ENCODE results near the gene CASP5. TPM values are rescaled to one million over a fixed set of nuclear protein-coding genes. Genes with fewer than 3 reads are reported as not detected.

The CASP5 gene
- total and polyA plus RNA-seq, 5 experiments from 2014 or later: not detected

GRCh38 chr11:105027678-105028077 is 4.7 kb upstream of the CASP5 start:
- peak overlapping the region in 9 of 10 donors; percentile 10 to 74 (median 61) for H3K27ac Mint-ChIP-seq

GRCh38 chr11:105024394-105024793 is 1.4 kb upstream of the CASP5 start:
- Mint-ChIP-seq H3K9me3 (peaks cover 0 to 2% (median 0%) of the 10 kb centered on the region in 9 donors), H3K4me1 (peaks cover 3 to 42% (median 13%) of the 10 kb centered on the region in 4 donors), H3K27ac (peak overlapping the region in 3 of 10 donors; percentile 9 to 44 (median 24)), H3K27me3 (no peaks in the 10 kb centered on the region), H3K36me3 (peaks cover 13 to 44% (median 36%) of the 10 kb centered on the region in 3 donors), H3K4me3 (no peak overlapping the region)
- ATAC-seq (no peak), DNase-seq (no peak)
- POLR2A ChIA-PET: no interaction called here

More at GRCh38 chr11:105027678-105028077, 4.7 kb upstream of the CASP5 start:
- DNase-seq: no peak
- no peaks in the 10 kb centered on the region for H3K27me3 Mint-ChIP-seq
- H3K9me3 Mint-ChIP-seq: no peaks in the 10 kb centered on the region
- ATAC-seq: no peak
- peaks cover 21 to 68% (median 59%) of the 10 kb centered on the region in 3 donors for H3K36me3 Mint-ChIP-seq
- peaks cover 7 to 60% (median 29%) of the 10 kb centered on the region in 4 donors for H3K4me1 Mint-ChIP-seq
- peak overlapping the region in 5 of 10 donors; percentile 3 to 30 (median 9) for H3K4me3 Mint-ChIP-seq
- POLR2A ChIA-PET: no interaction called here

- Mint-ChIP-seq H3K36me3 (peaks cover 5 to 28% (median 20%) of the 10 kb centered on the region in 3 donors), H3K27ac (peak overlapping the region in 5 of 10 donors; percentile 2 to 40 (median 24)), H3K4me1 (peaks cover 0 to 28% (median 4%) of the 10 kb centered on the region in 4 donors)
Measured at GRCh38 chr11:105022527-105022926, 441 bp downstream of the CASP5 start.

GRCh38 chr11:105007463-105007862 is 15.5 kb downstream of the CASP5 start:
- DNase-seq: no peak
- Mint-ChIP-seq H3K9me3 (no peaks in the 10 kb centered on the region), H3K4me1 (no peaks in the 10 kb centered on the region), H3K4me3 (no peak overlapping the region), H3K27me3 (no peaks in the 10 kb centered on the region), H3K27ac (no peak overlapping the region), H3K36me3 (no peaks in the 10 kb centered on the region)
- no peak for ATAC-seq
- POLR2A ChIA-PET: no interaction called here

More at GRCh38 chr11:105022527-105022926, 441 bp downstream of the CASP5 start:
- ATAC-seq (no peak), DNase-seq (no peak)
- peaks cover 0 to 2% (median 0%) of the 10 kb centered on the region in 9 donors for H3K9me3 Mint-ChIP-seq
- POLR2A ChIA-PET: no interaction called here
- H3K27me3 Mint-ChIP-seq: no peaks in the 10 kb centered on the region
- H3K4me3 Mint-ChIP-seq: peak overlapping the region in 1 of 10 donors; percentile 3

- H3K9me3 Mint-ChIP-seq: no peaks in the 10 kb centered on the region
- H3K27me3 Mint-ChIP-seq: no peaks in the 10 kb centered on the region
- H3K27ac Mint-ChIP-seq: no peak overlapping the region
- peaks cover 5 to 8% (median 5%) of the 10 kb centered on the region in 4 donors for H3K4me1 Mint-ChIP-seq
- no peak overlapping the region for H3K4me3 Mint-ChIP-seq
- POLR2A ChIA-PET: no interaction called here
- no peaks in the 10 kb centered on the region for H3K36me3 Mint-ChIP-seq
- ATAC-seq (no peak), DNase-seq (no peak)
Measured at GRCh38 chr11:105005451-105005845, 17.5 kb downstream of the CASP5 start.

DNA sequence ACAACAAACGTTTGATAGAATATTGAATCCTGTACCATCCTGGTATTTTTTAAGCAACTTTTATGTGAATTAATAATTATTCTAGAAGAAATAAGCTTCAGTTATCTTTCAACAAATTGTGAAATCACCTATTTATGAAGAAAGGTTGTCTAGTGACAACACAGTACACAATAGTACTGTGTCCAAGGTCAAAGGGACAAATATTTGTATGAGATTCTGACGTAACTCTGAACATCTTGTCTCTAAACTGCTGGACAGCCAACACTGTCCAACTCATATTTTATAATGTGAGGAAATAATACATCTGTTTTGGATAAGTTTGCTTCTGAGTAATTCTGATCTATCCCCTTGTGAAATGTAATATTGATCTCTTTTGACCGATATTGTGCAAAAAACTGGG is 18.9 kb downstream of the CASP5 start:
- Mint-ChIP-seq H3K36me3 (no peaks in the 10 kb centered on the region), H3K4me1 (peaks cover 5 to 9% (median 7%) of the 10 kb centered on the region in 4 donors), H3K27me3 (no peaks in the 10 kb centered on the region), H3K27ac (no peak overlapping the region), H3K9me3 (no peaks in the 10 kb centered on the region), H3K4me3 (no peak overlapping the region)
- POLR2A ChIA-PET: no interaction called here
- ATAC-seq (no peak), DNase-seq (no peak)

DNA sequence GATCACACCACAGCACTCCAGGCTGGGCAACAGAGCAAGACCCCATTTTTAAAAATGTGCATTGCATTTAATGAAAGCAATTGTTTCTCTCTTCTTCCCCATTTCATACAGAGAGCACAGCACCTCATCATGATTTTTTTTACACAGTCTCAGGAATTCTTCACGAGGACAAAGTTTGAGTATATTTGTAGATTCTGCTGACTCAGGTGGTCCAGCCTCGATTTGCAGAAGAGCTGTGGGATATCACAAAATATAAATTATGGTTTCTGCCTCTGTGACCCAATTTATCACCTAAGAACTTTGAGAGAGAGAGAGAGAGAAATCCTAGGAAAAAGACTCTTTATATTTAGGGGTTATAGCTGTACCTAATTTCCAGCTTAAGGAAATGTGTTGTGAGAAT is 19.8 kb downstream of the CASP5 start:
- no peaks in the 10 kb centered on the region for H3K27me3 Mint-ChIP-seq
- H3K4me3 Mint-ChIP-seq: no peak overlapping the region
- H3K9me3 Mint-ChIP-seq: no peaks in the 10 kb centered on the region
- no peaks in the 10 kb centered on the region for H3K36me3 Mint-ChIP-seq
- DNase-seq (no peak), ATAC-seq (no peak)
- peaks cover 5 to 9% (median 7%) of the 10 kb centered on the region in 4 donors for H3K4me1 Mint-ChIP-seq
- H3K27ac Mint-ChIP-seq: no peak overlapping the region
- POLR2A ChIA-PET: no interaction called here

GRCh38 chr11:105000797-105001196 is 22.2 kb downstream of the CASP5 start:
- Mint-ChIP-seq H3K36me3 (no peaks in the 10 kb centered on the region), H3K27me3 (no peaks in the 10 kb centered on the region), H3K4me1 (peaks cover 5 to 9% (median 7%) of the 10 kb centered on the region in 4 donors), H3K27ac (peak overlapping the region in 1 of 10 donors; percentile 64), H3K4me3 (no peak overlapping the region), H3K9me3 (no peaks in the 10 kb centered on the region)
- peak; percentile 2 to 63 (median 42) for DNase-seq
- POLR2A ChIA-PET: no interaction called here
- peak; percentile 61 to 75 for ATAC-seq

DNA sequence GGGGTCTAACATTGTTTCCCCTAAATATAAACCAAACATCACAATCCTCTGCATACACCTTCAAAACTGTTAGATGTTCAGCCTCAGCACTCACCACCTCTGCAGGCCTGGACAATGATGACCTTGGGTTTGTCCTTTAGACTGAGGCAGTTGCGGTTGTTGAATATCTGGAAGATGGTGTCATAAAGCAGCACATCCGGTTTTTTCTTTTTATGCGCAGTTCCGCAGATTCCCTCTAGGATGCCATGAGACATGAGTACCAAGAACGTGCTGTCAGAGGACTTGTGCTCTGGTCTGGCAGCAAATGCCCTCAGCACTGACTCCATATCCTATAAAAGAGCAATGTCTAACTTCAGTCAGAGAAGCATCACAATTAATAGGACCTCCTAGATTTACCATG is 22.8 kb downstream of the CASP5 start:
- POLR2A ChIA-PET: no interaction called here
- H3K36me3 Mint-ChIP-seq: no peaks in the 10 kb centered on the region
- H3K9me3 Mint-ChIP-seq: no peaks in the 10 kb centered on the region
- H3K27me3 Mint-ChIP-seq: no peaks in the 10 kb centered on the region
- peaks cover 5 to 11% (median 7%) of the 10 kb centered on the region in 4 donors for H3K4me1 Mint-ChIP-seq
- ATAC-seq: no peak
- no peak overlapping the region for H3K4me3 Mint-ChIP-seq
- H3K27ac Mint-ChIP-seq: no peak overlapping the region
- DNase-seq: peak in 2 of 10 donors; percentile 8 to 36

- no peak overlapping the region for H3K4me3 Mint-ChIP-seq
- no peaks in the 10 kb centered on the region for H3K9me3 Mint-ChIP-seq
- H3K27ac Mint-ChIP-seq: no peak overlapping the region
- DNase-seq (no peak), ATAC-seq (no peak)
- no peaks in the 10 kb centered on the region for H3K27me3 Mint-ChIP-seq
- H3K36me3 Mint-ChIP-seq: peaks cover 0 to 2% (median under 1%) of the 10 kb centered on the region in 3 donors
- POLR2A ChIA-PET: no interaction called here
- peaks cover 6 to 16% (median 10%) of the 10 kb centered on the region in 4 donors for H3K4me1 Mint-ChIP-seq
Measured at GRCh38 chr11:104999721-105000120, 23.2 kb downstream of the CASP5 start.

DNA sequence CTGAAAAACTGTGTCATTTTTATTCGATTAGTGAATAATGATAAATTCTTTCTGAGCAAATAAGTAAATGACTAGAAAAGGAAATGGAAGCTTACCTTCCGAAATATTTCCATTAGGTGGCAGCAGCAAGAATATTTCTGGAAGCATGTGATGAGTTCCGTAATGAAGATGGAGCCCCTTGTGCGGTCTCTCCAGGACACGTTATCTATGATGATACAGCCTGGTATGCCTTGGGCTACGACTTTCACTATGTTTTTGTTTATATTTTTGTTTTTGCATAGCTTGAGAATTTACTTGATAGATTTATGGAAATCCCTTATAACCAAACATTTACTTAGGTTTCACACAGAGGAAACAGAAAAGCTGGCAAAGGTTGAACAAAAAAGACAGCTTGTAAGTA is 25.7 kb downstream of the CASP5 start:
- DNase-seq: no peak
- Mint-ChIP-seq H3K9me3 (no peaks in the 10 kb centered on the region), H3K27me3 (no peaks in the 10 kb centered on the region), H3K4me3 (no peak overlapping the region), H3K4me1 (peaks cover 8 to 24% (median 16%) of the 10 kb centered on the region in 4 donors), H3K36me3 (peaks cover 0 to 4% (median 4%) of the 10 kb centered on the region in 3 donors), H3K27ac (no peak overlapping the region)
- no peak for ATAC-seq
- POLR2A ChIA-PET: no interaction called here

DNA sequence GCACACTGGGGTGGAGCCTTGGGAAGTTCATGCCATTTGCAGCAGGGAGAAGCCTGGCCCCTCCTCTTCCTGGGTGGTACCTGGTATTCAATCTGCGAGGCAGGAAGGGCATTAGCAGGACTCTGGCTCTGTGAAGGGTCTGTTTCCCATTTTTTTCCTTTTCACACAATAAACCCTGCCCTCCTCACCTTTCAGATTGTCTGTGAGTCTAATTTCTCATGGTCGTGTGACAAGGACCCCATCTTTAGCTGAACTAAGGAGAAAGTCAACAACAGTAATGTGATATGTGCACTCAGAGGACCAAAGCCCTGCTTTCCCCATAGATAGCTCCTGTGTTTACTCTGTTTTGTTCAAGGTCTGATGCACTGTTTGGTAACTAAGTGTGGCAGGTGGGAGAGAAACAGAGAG is 28.0 kb downstream of the CASP5 start:
- H3K4me1 Mint-ChIP-seq: peaks cover 2 to 15% (median 9%) of the 10 kb centered on the region in 4 donors
- DNase-seq: no peak
- no peak for ATAC-seq
- peaks cover 0 to 4% (median 4%) of the 10 kb centered on the region in 3 donors for H3K36me3 Mint-ChIP-seq
- POLR2A ChIA-PET: no interaction called here
- no peaks in the 10 kb centered on the region for H3K27me3 Mint-ChIP-seq
- H3K4me3 Mint-ChIP-seq: no peak overlapping the region
- H3K9me3 Mint-ChIP-seq: peaks cover 0 to 2% (median 0%) of the 10 kb centered on the region in 9 donors
- H3K27ac Mint-ChIP-seq: no peak overlapping the region

GRCh38 chr11:104992781-104993180 is 30.2 kb downstream of the CASP5 start:
- DNase-seq: no peak
- POLR2A ChIA-PET: no interaction called here
- no peak for ATAC-seq
- peaks cover 2 to 15% (median 9%) of the 10 kb centered on the region in 4 donors for H3K4me1 Mint-ChIP-seq
- H3K27me3 Mint-ChIP-seq: no peaks in the 10 kb centered on the region
- peaks cover 0 to 8% (median 3%) of the 10 kb centered on the region in 9 donors for H3K9me3 Mint-ChIP-seq
- no peak overlapping the region for H3K4me3 Mint-ChIP-seq
- peaks cover 0 to 10% (median 10%) of the 10 kb centered on the region in 3 donors for H3K36me3 Mint-ChIP-seq
- H3K27ac Mint-ChIP-seq: no peak overlapping the region

DNA sequence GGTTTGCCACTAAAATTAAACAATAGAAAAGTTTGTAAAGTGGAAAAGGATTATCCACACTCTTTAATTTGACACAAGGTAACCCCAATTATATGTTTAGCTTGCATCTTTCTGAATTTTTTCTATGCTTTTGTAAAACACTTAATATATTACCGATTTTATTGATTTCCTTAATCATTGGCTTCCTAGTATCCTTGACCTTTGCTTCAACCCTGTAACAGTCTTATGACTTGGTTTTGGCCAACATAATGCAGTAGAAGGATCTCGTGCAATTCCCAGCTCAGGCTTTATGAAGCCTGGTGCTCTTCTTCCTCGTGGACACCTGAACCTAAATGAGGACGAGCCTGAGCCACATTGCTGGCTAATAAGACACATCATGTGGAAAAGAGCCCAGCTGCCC is 31.0 kb downstream of the CASP5 start:
- ATAC-seq: no peak
- H3K36me3 Mint-ChIP-seq: peaks cover 0 to 16% (median 10%) of the 10 kb centered on the region in 3 donors
- no peak overlapping the region for H3K4me3 Mint-ChIP-seq
- DNase-seq: no peak
- no peak overlapping the region for H3K27ac Mint-ChIP-seq
- POLR2A ChIA-PET: no interaction called here
- H3K4me1 Mint-ChIP-seq: peaks cover 2 to 15% (median 9%) of the 10 kb centered on the region in 4 donors
- H3K9me3 Mint-ChIP-seq: peaks cover 0 to 14% (median 3%) of the 10 kb centered on the region in 9 donors
- no peaks in the 10 kb centered on the region for H3K27me3 Mint-ChIP-seq
